ENCODE data around the gene FBXL13. TPM values are rescaled to one million over a fixed set of nuclear protein-coding genes. Genes with fewer than 3 reads are reported as not detected.
"Not testable (repeated sequence)": the region's sequence is repeated elsewhere in the genome, so short reads cannot be mapped to it uniquely, and the experiment has no call there.

FBXL13 gene
- total RNA-seq, 1 donor from 2014 or later, result 2.5 TPM

DNA sequence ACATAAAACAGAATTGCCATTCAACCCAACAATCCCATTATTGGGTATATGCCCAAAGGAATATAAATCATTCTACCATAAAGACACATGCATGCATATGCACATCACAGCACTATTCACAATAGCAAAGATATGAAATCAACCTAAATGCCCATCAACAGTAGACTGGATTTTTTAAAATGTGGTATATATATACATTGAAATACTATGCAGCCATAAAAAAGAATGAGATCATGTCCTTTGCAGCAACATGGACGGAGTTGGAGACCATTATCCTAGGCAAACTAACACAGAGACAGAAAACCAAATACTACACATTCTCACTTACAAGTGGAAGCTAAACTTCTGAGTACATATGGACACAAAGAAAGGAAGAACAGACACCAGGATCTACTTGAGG, 51.0 kb downstream of the FBXL13 start:
- DNase-seq (ENCODE audit: low spot score), result not testable (repeated sequence)

DNA sequence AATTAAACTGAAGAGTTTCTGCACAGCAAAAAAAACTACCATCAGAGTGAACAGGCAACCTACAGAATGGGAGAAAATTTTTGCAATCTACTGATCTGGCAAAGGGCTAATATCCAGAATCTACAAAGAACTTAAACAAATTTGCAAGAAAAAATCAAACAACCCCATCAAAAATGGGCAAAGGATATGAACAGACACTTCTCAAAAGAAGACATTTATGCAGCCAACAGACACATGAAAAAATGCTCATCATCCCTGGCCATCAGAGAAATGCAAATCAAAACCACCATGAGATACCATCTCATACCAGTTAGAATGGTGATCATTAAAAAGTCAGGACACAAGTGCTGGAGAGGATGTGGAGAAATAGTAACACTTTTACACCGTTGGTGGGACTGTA, 53.1 kb downstream of the FBXL13 start:
- DNase-seq (ENCODE audit: low spot score), result not testable (repeated sequence)

DNA sequence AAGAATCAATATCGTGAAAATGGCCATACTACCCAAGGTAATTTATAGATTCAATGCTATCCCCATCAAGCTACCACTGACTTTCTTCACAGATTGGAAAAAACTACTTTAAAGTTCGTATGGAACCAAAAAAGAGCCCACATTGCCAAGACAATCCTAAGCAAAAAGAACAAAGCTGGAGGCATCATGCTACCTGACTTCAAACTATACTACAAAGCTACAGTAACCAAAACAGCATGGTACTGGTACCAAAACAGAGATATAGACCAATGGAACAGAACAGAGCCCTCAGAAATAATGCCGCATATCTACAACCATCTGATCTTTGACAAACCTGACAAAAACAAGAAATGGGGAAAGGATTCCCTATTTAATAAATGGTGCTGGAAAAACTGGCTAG, 53.7 kb downstream of the FBXL13 start:
- DNase-seq (ENCODE audit: low spot score), result not testable (repeated sequence)

DNA sequence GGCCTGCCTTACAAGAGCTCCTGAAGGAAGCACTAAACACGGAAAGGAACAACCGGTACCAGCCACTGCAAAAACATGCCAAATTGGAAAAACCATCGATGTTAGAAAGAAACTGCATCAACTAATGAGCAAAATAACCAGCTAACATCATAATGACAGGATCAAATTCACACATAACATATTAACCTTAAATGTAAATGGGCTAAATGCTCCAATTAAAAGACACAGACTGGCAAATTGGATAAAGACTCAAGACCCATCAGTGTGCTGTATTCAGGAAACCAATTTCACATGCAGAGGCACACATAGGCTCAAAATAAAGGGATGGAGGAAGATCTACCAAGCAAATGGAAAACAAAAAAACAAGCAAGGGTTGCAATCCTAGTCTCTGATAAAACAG, 56.3 kb downstream of the FBXL13 start:
- DNase-seq (ENCODE audit: low spot score), result not testable (repeated sequence)

- no peak for DNase-seq (ENCODE audit: low spot score)
These were observed 62.9 kb downstream of the FBXL13 start for GRCh38 chr7:103011650-103012049.

DNA sequence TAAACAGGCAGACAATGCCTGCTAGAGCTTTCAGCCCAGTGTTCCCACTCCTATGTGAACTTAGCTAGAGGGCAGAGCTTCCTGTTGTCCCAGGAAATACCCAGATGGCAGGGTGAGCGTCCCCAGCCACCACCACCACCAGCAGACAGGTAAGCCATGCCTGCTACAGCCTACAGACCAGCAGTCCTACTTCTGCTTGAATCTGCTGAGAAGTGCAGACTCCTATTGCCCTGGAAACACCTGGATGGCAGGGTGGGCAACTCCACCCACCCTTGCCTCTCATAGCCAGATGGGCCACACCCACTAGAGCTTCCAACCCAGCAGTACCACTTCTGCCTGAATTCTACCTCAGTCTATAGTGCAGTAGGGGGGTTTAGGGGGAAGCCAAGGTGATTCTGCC, 64.4 kb downstream of the FBXL13 start:
- DNase-seq (ENCODE audit: low spot score), result no peak

- DNase-seq (ENCODE audit: low spot score), result no peak
These were observed 65.0 kb downstream of the FBXL13 start for GRCh38 chr7:103009466-103010185.

DNA sequence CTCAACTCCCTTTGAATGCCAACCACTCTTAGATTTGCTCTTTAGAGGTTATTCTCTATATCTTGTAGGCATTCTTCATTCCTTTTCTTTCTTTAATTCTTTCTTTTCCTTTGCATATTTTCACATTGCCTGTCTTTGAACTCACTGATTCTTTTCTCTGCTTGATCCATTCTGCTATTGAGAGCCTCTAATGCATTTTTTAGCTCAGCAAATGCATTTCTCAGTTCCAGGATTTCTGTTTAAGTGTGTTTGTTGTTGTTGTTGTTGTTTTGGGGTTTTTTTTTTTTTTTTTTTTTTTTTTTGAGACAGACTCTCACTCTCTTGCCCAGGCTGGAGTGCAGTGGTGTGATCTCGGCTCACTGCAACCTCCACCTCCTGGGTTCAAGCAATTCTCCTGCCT, 71.6 kb downstream of the FBXL13 start:
- DNase-seq (ENCODE audit: low spot score), result no peak

GRCh38 chr7:103001210-103001609, 73.4 kb downstream of the FBXL13 start:
- no peak for DNase-seq (ENCODE audit: low spot score)

GRCh38 chr7:102996957-102997356, 77.6 kb downstream of the FBXL13 start:
- DNase-seq (ENCODE audit: low spot score), result no peak

GRCh38 chr7:102995609-102996008, 79.0 kb downstream of the FBXL13 start:
- not testable (repeated sequence) for DNase-seq (ENCODE audit: low spot score)

DNA sequence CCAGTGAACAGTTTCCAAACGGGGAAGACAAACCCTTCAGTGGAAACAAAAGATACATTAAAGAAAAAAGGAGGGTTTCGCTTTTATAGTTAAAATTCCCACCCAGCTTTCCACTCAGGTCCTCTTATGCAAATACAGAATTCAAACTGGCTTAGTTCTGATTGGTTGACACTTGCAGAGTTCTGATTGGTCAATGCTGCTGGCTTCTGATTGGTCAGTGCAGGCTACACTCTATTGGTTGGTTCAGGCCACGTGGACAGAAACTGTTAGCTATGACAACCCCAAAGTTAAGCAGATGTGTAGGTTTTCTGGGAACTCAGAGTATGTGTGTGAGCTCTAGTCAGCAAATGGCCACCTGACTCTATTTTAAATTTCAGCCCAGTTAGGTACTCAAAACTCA, 80.0 kb downstream of the FBXL13 start:
- DNase-seq (ENCODE audit: low spot score), result no peak

GRCh38 chr7:102993718-102994029, 80.9 kb downstream of the FBXL13 start:
- no peak for DNase-seq (ENCODE audit: low spot score)

DNA sequence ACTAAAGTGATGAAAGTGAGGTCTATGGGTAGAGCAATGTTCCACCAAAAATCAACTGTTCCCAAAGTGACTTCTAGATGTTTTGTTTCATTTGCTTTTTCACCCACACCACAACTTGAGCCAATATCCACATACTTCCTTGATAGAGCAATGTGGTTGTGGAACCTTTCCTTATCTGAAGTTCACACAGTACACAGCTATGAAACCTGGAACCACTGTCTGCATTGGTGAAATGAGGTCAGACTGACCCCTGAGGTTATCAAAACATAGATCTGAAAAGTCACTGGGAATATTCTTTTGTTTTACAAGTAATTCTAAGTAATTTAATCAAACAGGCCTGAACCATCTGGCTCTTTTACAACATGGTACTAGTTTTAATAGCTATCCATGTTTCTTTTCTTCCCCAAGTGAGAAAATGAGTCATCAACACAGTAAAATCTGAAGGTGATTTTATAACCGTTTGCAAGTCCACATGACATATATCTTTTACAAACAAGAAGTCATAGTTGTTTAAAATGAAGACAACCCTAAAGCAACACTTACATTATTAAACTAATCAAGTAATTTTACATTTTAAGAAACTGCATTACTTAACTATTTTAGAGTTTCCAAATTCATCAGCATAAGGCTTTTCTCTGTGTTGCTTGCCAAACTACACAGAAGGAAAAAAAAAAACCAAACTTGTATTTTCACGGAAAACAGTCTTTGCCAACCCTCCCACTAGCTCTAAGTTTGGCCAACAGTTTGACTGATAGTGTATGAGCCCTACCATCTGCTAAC, 81.5 kb downstream of the FBXL13 start:
- DNase-seq (ENCODE audit: low spot score), result peak; percentile 33

- no peak for DNase-seq (ENCODE audit: low spot score)
These were observed 82.1 kb downstream of the FBXL13 start for GRCh38 chr7:102992509-102992937.

DNA sequence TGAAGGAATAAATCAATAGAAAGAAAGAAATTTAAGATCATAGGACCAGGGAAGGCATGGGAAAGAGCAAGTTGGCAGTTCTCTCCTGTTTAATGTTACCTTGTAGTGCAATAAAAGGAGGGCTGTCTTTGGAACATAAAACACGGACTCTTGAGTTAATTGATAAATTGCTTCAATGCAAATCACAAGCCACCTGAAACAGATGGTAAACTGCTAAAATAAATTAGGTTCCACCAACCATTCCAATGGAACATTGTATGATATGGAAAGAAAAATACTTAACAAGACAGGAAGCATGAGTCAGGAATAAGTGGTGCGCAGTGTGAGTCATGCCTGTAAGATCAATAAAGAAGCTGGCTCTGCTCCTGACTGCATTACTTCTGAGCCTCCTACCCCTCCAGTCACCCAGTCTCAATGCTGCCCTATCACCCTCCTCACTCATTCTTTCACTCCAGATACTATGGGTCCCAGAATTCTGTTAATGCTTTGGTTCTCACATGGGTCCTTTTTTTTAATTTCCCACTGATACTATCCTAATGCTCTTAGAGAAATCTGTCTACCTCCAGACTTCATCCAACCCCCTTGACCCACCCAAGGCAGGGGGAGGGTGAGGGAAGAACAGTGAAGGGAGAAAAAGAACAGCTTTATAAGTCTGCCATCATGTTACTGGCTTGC, 82.9 kb downstream of the FBXL13 start:
- DNase-seq (ENCODE audit: low spot score), result peak; percentile 70

DNA sequence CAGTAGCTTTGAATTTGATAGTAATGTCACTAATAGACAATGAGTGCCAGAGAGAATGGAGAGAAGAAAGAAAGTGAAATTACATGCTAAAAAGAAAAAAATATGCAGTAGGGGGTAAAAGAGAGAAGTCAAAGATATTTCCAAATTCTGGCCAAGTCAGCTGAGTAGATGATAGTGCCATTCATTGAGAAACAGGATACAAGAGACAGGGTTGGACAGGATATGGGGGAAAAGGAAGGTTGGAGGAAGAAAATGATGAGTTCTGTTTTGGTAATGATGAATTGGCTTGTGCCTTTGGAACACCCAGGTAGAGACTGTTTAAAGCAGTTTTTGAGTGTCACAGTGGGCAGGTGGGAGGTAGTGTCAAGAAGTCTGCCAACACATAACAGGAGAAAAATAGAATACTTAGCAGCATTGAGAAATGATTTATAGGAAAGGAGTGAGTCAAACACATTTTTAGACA, 83.5 kb downstream of the FBXL13 start:
- no peak for DNase-seq (ENCODE audit: low spot score)

GRCh38 chr7:102990642-102991041, 84.0 kb downstream of the FBXL13 start:
- DNase-seq (ENCODE audit: low spot score), result no peak

DNA sequence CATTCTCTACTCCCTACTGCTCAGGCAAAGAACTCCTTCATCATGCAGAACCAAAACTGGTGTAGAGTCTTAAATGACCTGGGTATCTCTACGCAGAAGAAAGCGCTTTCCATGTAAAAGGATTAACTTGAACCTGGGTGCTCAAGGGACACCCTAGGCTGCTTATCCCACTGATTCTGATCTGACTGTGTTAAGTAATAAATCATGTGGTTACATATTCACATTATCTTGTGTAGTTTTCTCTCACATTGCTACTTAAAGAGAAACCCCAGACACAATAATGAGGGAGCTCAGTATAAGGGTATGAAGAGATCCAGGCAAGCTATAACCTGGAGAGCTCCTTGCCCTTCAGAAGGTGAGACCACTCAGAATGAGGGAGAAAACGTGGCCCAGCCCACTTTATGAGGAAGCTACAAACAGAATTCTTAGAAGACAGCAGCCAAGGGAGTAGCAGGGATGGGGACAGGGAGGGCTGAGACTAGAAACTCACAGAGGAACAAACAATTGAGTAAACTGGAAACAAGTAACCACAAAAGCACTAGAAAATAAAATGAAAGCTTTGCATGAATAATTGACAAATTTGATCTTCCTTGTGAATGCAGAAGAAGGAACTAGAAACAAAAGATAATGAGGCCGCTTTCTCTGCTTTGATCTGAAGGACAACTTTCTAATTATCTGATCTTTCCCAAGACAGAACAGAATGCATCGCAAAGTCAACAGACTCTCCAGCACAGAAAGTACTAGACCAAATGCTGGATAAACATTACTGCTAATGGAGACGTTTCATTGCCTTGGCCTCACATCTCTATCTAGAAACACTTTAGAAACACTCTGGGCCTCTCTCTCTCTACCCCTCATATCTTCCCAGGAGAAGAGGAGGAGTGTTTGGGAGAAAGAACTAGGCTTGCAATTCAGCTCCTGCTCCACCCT, 85.7 kb downstream of the FBXL13 start:
- DNase-seq (ENCODE audit: low spot score), result no peak

GRCh38 chr7:102988088-102988487, 86.5 kb downstream of the FBXL13 start:
- no peak for DNase-seq (ENCODE audit: low spot score)

GRCh38 chr7:102985176-102985783, 89.3 kb downstream of the FBXL13 start:
- no peak for DNase-seq (ENCODE audit: low spot score)
